ENCODE measurements around the gene ANKRD2. TPM values are rescaled to one million over a fixed set of nuclear protein-coding genes. Genes with fewer than 3 reads are reported as not detected.

The ANKRD2 gene
- total RNA-seq, 2 experiments from 2014 or later: not detected

DNA sequence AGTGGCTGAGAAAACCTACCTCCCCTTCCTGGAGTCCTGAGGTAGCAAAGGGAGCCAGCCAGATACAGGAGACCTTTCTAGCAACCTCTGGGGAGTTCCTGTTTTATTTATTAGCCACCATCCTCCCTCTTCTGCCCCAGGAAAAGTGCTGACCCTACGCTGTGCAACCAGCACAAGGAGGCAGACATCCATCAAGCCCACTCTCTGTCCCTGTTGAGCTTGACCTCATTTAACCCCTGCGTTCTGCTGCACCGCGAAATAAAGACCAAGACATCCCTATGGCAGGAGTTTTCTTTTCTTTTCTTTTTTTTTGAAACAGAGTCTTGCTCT is 25.3 kb upstream of the ANKRD2 start:
- Histone ChIP-seq H3K27ac (ENCODE audit: low read depth in 1 of 2, low read length in 2 of 2) (no peak overlapping the region), H3K9me3 (ENCODE audit: control insufficient read depth in 1 of 2, insufficient read depth in 1 of 2, low read length in 2 of 2) (no peaks in the 10 kb centered on the region), H3K4me3 (ENCODE audit: low read length) (no peak overlapping the region), H3K4me1 (ENCODE audit: insufficient read depth, low read length) (peaks cover 7% of the 10 kb centered on the region), H3K36me3 (ENCODE audit: insufficient read depth, low read length) (no peaks in the 10 kb centered on the region), H3K27me3 (ENCODE audit: control insufficient read depth in 1 of 2, insufficient read depth in 2 of 2, low read length in 2 of 2) (no peaks in the 10 kb centered on the region)
- ATAC-seq (ENCODE audit: poor library complexity): no peak
- intact Hi-C loops (cut with DNase I, micrococcal nuclease): no loop called here
- TF ChIP-seq CTCF (IDR thresholded peaks at IDR 0.05): no peak
- Mint-ChIP-seq H3K27ac (no peak overlapping the region), H3K4me3 (no peak overlapping the region), H3K9me3 (no peaks in the 10 kb centered on the region), H3K4me1 (ENCODE audit: low read depth) (no peaks in the 10 kb centered on the region), H3K36me3 (ENCODE audit: low read depth) (no peaks in the 10 kb centered on the region), H3K27me3 (no peaks in the 10 kb centered on the region)
- DNase-seq: no peak
- ChIA-PET CTCF (no interaction called here), POLR2A (no interaction called here)

- H3K36me3 Mint-ChIP-seq (ENCODE audit: low read depth): no peaks in the 10 kb centered on the region
- CTCF ChIA-PET: interaction anchor here (0.6 kb wide), 1 partner anchor 50 kb away, joined by 3 read pairs; no protein-coding TSS in a partner anchor
- H3K4me3 Mint-ChIP-seq: no peak overlapping the region
- H3K4me1 Mint-ChIP-seq (ENCODE audit: low read depth): no peaks in the 10 kb centered on the region
- H3K27me3 Mint-ChIP-seq: no peaks in the 10 kb centered on the region
- Histone ChIP-seq H3K4me1 (ENCODE audit: insufficient read depth, low read length) (peaks cover 2% of the 10 kb centered on the region), H3K27me3 (ENCODE audit: control insufficient read depth in 1 of 2, insufficient read depth in 2 of 2, low read length in 2 of 2) (no peaks in the 10 kb centered on the region), H3K27ac (ENCODE audit: low read depth in 1 of 2, low read length in 2 of 2) (no peak overlapping the region), H3K4me3 (ENCODE audit: low read length) (no peak overlapping the region), H3K9me3 (ENCODE audit: control insufficient read depth in 1 of 2, insufficient read depth in 1 of 2, low read length in 2 of 2) (no peaks in the 10 kb centered on the region), H3K36me3 (ENCODE audit: insufficient read depth, low read length) (no peaks in the 10 kb centered on the region)
- ATAC-seq (ENCODE audit: poor library complexity): no peak
- H3K9me3 Mint-ChIP-seq: no peaks in the 10 kb centered on the region
- no peak overlapping the region for H3K27ac Mint-ChIP-seq
- no peak for TF ChIP-seq CTCF (IDR thresholded peaks at IDR 0.05)
- intact Hi-C loops (cut with DNase I, micrococcal nuclease): no loop called here
- no peak for DNase-seq
- POLR2A ChIA-PET: no interaction called here
Observed at GRCh38 chr10:97547962-97548361, 24.6 kb upstream of the ANKRD2 start.

- no peak for TF ChIP-seq CTCF (IDR thresholded peaks at IDR 0.05)
- peaks cover 4% of the 10 kb centered on the region for H3K4me1 ChIP-seq (ENCODE audit: insufficient read depth, low read length)
- Mint-ChIP-seq H3K4me1 (ENCODE audit: low read depth) (no peaks in the 10 kb centered on the region), H3K27ac (no peak overlapping the region), H3K36me3 (ENCODE audit: low read depth) (no peaks in the 10 kb centered on the region), H3K27me3 (no peaks in the 10 kb centered on the region), H3K9me3 (no peaks in the 10 kb centered on the region), H3K4me3 (no peak overlapping the region)
- no peak overlapping the region for H3K4me3 ChIP-seq (ENCODE audit: low read length)
- H3K27me3 ChIP-seq (ENCODE audit: control insufficient read depth in 1 of 2, insufficient read depth in 2 of 2, low read length in 2 of 2): no peaks in the 10 kb centered on the region
- no peak overlapping the region for H3K27ac ChIP-seq (ENCODE audit: low read depth in 1 of 2, low read length in 2 of 2)
- ChIA-PET CTCF (no interaction called here), POLR2A (no interaction called here)
- no peak for DNase-seq
- intact Hi-C loops (cut with DNase I, micrococcal nuclease): no loop called here
- no peaks in the 10 kb centered on the region for H3K36me3 ChIP-seq (ENCODE audit: insufficient read depth, low read length)
- no peak for ATAC-seq (ENCODE audit: poor library complexity)
- H3K9me3 ChIP-seq (ENCODE audit: control insufficient read depth in 1 of 2, insufficient read depth in 1 of 2, low read length in 2 of 2): no peaks in the 10 kb centered on the region
Observed at GRCh38 chr10:97548828-97549455, 23.6 kb upstream of the ANKRD2 start.

All from CD4-positive, alpha-beta T cell (primary cell).